ENCODE data around the gene LBP. TPM values are rescaled to one million over a fixed set of nuclear protein-coding genes. Genes with fewer than 3 reads are reported as not detected.

LBP gene
- total RNA-seq, 1 donor from 2014 or later: not detected

DNA sequence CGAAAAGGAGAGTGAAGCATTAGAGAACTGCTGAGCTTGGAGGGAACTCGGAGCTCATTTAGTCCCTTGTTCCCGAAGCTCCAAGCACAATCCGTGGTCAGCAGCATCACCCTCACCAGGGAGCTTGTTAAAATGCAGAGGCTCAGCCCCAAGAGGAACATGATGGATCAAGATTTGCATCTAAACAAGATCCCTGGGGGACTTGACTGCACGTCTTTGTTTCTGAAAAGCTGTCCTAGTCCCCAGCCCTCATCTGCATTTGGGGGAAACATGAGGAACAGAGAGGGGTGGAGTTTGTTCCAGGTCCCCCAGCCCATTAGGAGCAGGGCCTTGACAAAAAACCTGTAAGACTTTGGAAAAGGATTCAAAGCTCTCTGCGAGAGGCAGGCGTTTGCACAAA, 4.1 kb upstream of the LBP start:
- DNase-seq (no peak), ATAC-seq (ENCODE audit: poor library complexity) (no peak)
- intact Hi-C loops (cut with DNase I): no loop called here

DNA sequence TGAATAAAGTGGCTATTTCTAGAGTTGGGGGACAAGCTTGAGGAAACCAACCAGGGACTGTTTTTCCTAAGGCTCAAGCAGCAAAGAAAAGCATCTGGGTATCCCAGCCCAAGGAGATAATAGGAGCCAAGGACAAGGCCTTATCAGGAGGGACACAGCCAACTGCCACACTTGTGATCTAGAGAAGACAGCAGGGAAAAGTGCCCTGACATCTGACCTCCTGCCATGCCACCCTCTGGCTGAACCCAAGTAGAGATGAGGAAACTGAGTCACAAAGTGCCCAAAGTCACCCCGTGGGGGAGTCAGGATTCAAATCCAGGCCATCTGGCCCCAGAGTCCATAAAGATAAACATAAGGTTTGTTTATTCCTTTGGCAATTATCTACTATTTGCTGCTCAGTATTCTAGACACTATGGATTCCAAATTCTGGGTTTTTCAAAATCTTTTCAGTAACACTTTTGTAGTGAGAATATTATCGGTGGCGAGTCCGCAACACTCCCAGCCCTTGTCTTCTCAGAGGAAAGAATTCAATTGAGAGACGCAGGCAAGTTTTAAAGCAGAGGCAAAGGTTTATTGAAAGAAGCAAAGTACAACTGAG, 3.5 kb upstream of the LBP start:
- DNase-seq (no peak), ATAC-seq (ENCODE audit: poor library complexity) (no peak)
- intact Hi-C loops (cut with DNase I): no loop called here

- intact Hi-C loops (cut with DNase I): no loop called here
- DNase-seq (peak; percentile 53), ATAC-seq (ENCODE audit: poor library complexity) (peak; percentile 28)
Observed at GRCh38 chr20:38343311-38344106, 2.8 kb upstream of the LBP start.

GRCh38 chr20:38344107-38344701, 2.1 kb upstream of the LBP start:
- intact Hi-C loops (cut with DNase I): no loop called here

GRCh38 chr20:38345643-38346042, 639 bp upstream of the LBP start:
- ATAC-seq (ENCODE audit: poor library complexity) (no peak), DNase-seq (no peak)
- intact Hi-C loops (cut with DNase I): no loop called here

More at GRCh38 chr20:38344107-38344701, 2.1 kb upstream of the LBP start:
- no peak for DNase-seq
- ATAC-seq (ENCODE audit: poor library complexity): peak; percentile 16

- no peak for ATAC-seq (ENCODE audit: poor library complexity)
- intact Hi-C loops (cut with DNase I): no loop called here
- DNase-seq: no peak
Observed at GRCh38 chr20:38346741-38347140, 459 bp downstream of the LBP start.

- no peak for ATAC-seq (ENCODE audit: poor library complexity)
- intact Hi-C loops (cut with DNase I): no loop called here
- no peak for DNase-seq
Observed at GRCh38 chr20:38349856-38350255, 3.6 kb downstream of the LBP start.

DNA sequence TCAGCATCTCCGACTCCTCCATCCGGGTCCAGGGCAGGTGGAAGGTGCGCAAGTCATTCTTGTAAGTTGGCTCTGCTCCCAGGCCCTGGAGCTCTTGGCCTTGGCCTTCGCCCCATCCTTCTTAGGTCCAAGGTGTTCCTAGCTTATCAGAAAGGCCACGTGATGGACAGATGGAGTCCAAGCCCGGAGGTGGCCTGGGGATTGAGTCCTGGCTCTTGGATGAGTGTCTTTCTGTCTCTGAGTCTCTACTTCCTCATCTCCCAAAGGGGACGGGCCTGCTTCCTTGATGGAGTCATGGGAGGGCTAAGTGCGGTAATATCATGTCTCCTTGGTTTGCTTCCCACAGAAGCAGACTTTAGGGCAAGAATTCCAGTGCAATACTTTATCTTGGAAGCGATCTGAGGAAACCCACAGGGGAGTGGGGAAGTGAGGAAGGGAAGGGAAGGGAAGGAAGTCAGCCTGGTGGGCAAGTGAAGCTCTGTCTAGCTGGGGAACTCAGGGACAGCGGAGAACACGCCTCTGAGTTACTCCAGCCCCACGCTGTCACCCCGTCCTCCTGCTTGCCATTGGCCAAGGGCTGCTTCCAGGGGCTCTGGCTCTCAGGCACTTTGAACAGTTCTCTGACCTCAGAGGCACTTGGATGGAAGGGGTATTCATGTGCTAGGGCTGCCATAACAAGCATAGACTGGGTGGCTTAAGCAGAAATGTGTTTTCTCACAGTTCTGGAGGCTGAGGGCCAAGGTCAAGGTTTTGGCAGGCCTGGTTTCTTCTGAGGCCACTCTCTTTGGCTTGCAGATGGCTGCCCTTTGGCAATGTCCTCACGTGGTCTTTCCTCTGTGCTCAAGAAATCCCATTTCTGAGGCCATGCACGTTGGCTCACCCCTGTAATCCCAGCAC, 4.8 kb downstream of the LBP start:
- DNase-seq: peak; percentile 80
- intact Hi-C loops (cut with DNase I): no loop called here
- peak; percentile 72 for ATAC-seq (ENCODE audit: poor library complexity)

- ATAC-seq (ENCODE audit: poor library complexity) (no peak), DNase-seq (no peak)
- intact Hi-C loops (cut with DNase I): no loop called here
Observed at GRCh38 chr20:38353316-38353715, 7.0 kb downstream of the LBP start.

- no peak for ATAC-seq (ENCODE audit: poor library complexity)
- no peak for DNase-seq
- intact Hi-C loops (cut with DNase I): no loop called here
Observed at GRCh38 chr20:38354227-38354626, 7.9 kb downstream of the LBP start.

GRCh38 chr20:38355161-38356012, 9.1 kb downstream of the LBP start:
- ATAC-seq (ENCODE audit: poor library complexity) (no peak), DNase-seq (no peak)
- intact Hi-C loops (cut with DNase I): no loop called here

DNA sequence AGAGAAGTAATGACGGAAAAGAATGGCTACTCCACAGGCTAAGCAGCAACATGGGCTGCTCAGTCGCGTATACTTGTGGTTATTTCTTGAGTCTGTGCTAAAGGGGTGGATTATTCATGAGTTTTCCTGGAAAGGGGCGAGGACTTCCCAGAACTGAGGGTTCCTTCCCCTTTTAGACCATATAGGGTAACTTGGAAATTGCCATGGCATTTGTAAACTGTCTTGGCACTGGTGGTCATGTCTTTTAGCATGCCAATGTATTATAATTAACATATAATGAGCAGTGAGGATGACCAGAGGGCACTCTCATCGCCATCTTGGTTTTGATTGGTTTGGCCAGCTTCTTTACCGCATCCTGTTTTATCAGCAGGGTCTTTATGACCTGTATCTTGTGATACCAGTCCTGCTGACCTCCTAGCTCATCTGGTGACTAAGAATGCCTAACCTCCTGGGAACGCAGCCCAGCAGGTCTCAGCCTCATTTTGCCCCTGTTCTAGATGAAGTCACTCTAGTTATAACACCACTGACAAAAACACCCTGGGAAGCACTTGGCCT, 11.4 kb downstream of the LBP start:
- intact Hi-C loops (cut with DNase I): no loop called here
- no peak for DNase-seq
- no peak for ATAC-seq (ENCODE audit: poor library complexity)

DNA sequence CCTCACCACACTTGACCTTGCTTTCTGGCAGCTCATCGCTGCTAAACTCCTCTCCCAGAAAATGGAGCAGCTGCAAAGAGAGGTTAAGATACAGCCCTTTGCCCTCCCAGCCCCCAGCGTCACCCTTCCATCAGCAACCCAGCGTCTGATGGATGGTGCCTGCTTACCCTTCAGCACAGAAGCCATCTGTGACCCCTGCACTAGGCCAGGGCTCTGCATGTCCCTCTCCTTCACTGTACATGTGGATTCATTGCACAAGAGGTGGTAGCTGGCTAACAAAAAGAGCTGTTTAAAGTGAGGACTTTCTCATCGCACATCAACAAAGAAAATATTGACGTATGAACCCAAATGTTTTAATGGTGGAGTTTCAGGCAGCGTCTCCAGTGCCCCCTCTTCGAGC, 12.3 kb downstream of the LBP start:
- ATAC-seq (ENCODE audit: poor library complexity) (no peak), DNase-seq (no peak)
- intact Hi-C loops (cut with DNase I): no loop called here

- ATAC-seq (ENCODE audit: poor library complexity) (no peak), DNase-seq (no peak)
- intact Hi-C loops (cut with DNase I): no loop called here
Observed at GRCh38 chr20:38363004-38363747, 16.9 kb downstream of the LBP start.

DNA sequence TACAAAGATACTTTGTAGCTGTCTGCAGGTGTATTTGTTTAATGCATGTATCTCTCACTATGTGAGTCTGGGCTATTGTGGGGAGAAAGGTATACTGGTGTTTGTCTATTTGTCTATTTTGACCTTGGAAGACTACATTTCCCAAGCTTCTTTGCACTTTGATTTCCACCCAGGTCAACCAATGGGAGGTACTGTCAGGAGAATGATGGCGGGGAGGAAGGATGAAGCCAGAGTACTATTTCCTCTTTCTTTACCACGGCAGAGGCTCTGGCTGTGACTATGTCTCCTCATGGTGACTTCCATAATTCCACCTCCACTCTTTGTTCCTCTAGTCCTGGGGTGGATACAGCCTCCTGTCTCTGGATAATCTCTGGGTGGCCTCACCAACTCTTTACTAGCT, 23.1 kb downstream of the LBP start:
- DNase-seq (no peak), ATAC-seq (ENCODE audit: poor library complexity) (no peak)
- intact Hi-C loops (cut with DNase I): no loop called here

GRCh38 chr20:38372806-38373205, 26.5 kb downstream of the LBP start:
- intact Hi-C loops (cut with DNase I): no loop called here
- no peak for ATAC-seq (ENCODE audit: poor library complexity)

GRCh38 chr20:38373231-38373867, 27.1 kb downstream of the LBP start:
- DNase-seq: no peak
- intact Hi-C loops (cut with DNase I): no loop called here
- ATAC-seq (ENCODE audit: poor library complexity): peak; percentile 55

More at GRCh38 chr20:38372806-38373205, 26.5 kb downstream of the LBP start:
- DNase-seq: no peak
